Measurements from ENCODE around the gene ZC3H13.

ZC3H13 gene

GRCh38 chr13:45951724-45952123 is 100.8 kb downstream of the ZC3H13 start (continued):
- TF ChIP-seq, protein P1, sequence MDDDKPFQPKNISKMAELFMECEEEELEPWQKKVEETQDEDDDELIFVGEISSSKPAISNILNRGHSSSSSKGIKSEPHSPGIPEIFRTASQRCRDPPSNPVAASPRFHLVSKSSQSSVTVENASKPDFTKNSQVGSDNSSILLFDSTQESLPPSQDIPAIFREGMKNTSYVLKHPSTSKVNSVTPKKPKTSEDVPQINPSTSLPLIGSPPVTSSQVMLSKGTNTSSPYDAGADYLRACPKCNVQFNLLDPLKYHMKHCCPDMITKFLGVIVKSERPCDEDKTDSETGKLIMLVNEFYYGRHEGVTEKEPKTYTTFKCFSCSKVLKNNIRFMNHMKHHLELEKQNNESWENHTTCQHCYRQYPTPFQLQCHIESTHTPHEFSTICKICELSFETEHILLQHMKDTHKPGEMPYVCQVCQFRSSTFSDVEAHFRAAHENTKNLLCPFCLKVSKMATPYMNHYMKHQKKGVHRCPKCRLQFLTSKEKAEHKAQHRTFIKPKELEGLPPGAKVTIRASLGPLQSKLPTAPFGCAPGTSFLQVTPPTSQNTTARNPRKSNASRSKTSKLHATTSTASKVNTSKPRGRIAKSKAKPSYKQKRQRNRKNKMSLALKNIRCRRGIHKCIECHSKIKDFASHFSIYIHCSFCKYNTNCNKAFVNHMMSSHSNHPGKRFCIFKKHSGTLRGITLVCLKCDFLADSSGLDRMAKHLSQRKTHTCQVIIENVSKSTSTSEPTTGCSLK (tag by site-specific recombination; IDR thresholded peaks at IDR 0.05), result no peak
- TF ChIP-seq ZNF449 (tag by site-specific recombination; IDR thresholded peaks at IDR 0.05), result no peak
- no peak for TF ChIP-seq MEIS1 (CRISPR knock-in tag; IDR thresholded peaks at IDR 0.05; ENCODE audit: borderline replicate concordance)
- TF ChIP-seq ZNF513 (tag by site-specific recombination; IDR thresholded peaks at IDR 0.05), result no peak

DNA sequence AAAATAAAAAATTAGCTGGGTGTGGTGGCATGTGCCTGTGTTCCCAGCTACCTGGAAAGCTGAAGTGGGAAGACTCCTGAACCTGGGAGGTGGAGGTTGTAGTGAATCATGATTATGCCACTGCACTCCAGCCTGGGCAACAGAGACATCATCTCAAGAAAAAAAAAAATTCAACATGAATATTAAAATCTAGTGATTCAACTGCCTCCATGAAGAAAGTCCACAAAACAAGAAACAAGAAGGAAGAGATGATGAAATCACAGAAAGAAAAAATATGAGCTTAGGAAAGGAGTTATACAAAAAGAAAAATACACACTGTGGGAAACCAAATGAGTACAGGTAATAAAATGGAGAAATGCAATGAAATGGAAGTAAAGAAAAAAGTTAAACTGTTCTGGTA is 101.4 kb downstream of the ZC3H13 start:
- no peak overlapping the region for H3K27ac ChIP-seq (ENCODE audit: extremely low read depth, low read depth, low read length)
- peaks cover 0 to 2% of the 10 kb centered on the region in 2 experiments; a peak in 2 of 3 replicates for H3K36me3 ChIP-seq (ENCODE audit: control insufficient read depth in 2 of 2, insufficient read depth in 1 of 2, low read length in 2 of 2)
- H3K4me1 ChIP-seq (ENCODE audit: control insufficient read depth, insufficient read depth, low read length), result no peaks in the 10 kb centered on the region
- ChIA-PET POLR2A (no interaction called here), CTCF (no interaction called here)
- TF ChIP-seq ZNF155 (tag by site-specific recombination; IDR thresholded peaks at IDR 0.05), result no peak
- TF ChIP-seq ZNF488 (tag by site-specific recombination; IDR thresholded peaks at IDR 0.05), result no peak
- no peak for TF ChIP-seq ZNF837 (tag by site-specific recombination; IDR thresholded peaks at IDR 0.05)
- TF ChIP-seq ZNF621 (tag by site-specific recombination; IDR thresholded peaks at IDR 0.05), result no peak
- no peak for TF ChIP-seq ZNF707 (tag by site-specific recombination; IDR thresholded peaks at IDR 0.05)
- no peak for TF ChIP-seq ZNF792 (tag by site-specific recombination; IDR thresholded peaks at IDR 0.05)
- no peak for TF ChIP-seq ZNF645 (tag by site-specific recombination; IDR thresholded peaks at IDR 0.05)
- no peak for TF ChIP-seq ZNF585B (tag by site-specific recombination; IDR thresholded peaks at IDR 0.05)
- TF ChIP-seq ZNF26 (tag by site-specific recombination; IDR thresholded peaks at IDR 0.05), result no peak
- TF ChIP-seq, protein P2, sequence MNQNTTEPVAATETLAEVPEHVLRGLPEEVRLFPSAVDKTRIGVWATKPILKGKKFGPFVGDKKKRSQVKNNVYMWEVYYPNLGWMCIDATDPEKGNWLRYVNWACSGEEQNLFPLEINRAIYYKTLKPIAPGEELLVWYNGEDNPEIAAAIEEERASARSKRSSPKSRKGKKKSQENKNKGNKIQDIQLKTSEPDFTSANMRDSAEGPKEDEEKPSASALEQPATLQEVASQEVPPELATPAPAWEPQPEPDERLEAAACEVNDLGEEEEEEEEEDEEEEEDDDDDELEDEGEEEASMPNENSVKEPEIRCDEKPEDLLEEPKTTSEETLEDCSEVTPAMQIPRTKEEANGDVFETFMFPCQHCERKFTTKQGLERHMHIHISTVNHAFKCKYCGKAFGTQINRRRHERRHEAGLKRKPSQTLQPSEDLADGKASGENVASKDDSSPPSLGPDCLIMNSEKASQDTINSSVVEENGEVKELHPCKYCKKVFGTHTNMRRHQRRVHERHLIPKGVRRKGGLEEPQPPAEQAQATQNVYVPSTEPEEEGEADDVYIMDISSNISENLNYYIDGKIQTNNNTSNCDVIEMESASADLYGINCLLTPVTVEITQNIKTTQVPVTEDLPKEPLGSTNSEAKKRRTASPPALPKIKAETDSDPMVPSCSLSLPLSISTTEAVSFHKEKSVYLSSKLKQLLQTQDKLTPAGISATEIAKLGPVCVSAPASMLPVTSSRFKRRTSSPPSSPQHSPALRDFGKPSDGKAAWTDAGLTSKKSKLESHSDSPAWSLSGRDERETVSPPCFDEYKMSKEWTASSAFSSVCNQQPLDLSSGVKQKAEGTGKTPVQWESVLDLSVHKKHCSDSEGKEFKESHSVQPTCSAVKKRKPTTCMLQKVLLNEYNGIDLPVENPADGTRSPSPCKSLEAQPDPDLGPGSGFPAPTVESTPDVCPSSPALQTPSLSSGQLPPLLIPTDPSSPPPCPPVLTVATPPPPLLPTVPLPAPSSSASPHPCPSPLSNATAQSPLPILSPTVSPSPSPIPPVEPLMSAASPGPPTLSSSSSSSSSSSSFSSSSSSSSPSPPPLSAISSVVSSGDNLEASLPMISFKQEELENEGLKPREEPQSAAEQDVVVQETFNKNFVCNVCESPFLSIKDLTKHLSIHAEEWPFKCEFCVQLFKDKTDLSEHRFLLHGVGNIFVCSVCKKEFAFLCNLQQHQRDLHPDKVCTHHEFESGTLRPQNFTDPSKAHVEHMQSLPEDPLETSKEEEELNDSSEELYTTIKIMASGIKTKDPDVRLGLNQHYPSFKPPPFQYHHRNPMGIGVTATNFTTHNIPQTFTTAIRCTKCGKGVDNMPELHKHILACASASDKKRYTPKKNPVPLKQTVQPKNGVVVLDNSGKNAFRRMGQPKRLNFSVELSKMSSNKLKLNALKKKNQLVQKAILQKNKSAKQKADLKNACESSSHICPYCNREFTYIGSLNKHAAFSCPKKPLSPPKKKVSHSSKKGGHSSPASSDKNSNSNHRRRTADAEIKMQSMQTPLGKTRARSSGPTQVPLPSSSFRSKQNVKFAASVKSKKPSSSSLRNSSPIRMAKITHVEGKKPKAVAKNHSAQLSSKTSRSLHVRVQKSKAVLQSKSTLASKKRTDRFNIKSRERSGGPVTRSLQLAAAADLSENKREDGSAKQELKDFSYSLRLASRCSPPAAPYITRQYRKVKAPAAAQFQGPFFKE (tag by site-specific recombination; IDR thresholded peaks at IDR 0.05; ENCODE audit: borderline replicate concordance), result no peak
- TF ChIP-seq ZXDB (tag by site-specific recombination; IDR thresholded peaks at IDR 0.05), result no peak
- TF ChIP-seq, protein P3, sequence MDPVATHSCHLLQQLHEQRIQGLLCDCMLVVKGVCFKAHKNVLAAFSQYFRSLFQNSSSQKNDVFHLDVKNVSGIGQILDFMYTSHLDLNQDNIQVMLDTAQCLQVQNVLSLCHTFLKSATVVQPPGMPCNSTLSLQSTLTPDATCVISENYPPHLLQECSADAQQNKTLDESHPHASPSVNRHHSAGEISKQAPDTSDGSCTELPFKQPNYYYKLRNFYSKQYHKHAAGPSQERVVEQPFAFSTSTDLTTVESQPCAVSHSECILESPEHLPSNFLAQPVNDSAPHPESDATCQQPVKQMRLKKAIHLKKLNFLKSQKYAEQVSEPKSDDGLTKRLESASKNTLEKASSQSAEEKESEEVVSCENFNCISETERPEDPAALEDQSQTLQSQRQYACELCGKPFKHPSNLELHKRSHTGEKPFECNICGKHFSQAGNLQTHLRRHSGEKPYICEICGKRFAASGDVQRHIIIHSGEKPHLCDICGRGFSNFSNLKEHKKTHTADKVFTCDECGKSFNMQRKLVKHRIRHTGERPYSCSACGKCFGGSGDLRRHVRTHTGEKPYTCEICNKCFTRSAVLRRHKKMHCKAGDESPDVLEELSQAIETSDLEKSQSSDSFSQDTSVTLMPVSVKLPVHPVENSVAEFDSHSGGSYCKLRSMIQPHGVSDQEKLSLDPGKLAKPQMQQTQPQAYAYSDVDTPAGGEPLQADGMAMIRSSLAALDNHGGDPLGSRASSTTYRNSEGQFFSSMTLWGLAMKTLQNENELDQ (tag by site-specific recombination; IDR thresholded peaks at IDR 0.05; ENCODE audit: low read depth), result no peak
- no peak overlapping the region for H3K4me3 ChIP-seq (ENCODE audit: low read depth, low read length)
- no peaks in the 10 kb centered on the region for H3K9me3 ChIP-seq (ENCODE audit: control insufficient read depth, insufficient read depth, low read depth, low read length)
